Activated CD4-positive, alpha-beta T cell treated with anti-CD3 and anti-CD28 coated beads, Interleukin-2, amount 50 U/mL, for 16 hours (primary cell): ENCODE data around the gene IGHMBP2.

Experiments used
- DNase-seq: peaks from one replicate; pipeline ENCODE4 v3.0.0-alpha.2; 2020

IGHMBP2 gene

GRCh38 chr11:68940651-68941323, 37.1 kb downstream of the IGHMBP2 start:
- no peak for DNase-seq

GRCh38 chr11:68941324-68942094, 37.8 kb downstream of the IGHMBP2 start:
- no peak for DNase-seq

- DNase-seq, result no peak
Observed at GRCh38 chr11:68942095-68942620, 38.5 kb downstream of the IGHMBP2 start.

- DNase-seq, result no peak
Observed at GRCh38 chr11:68942751-68943271, 39.1 kb downstream of the IGHMBP2 start.

- no peak for DNase-seq
Observed at GRCh38 chr11:68946416-68947090, 42.9 kb downstream of the IGHMBP2 start.

GRCh38 chr11:68947151-68947550, 43.5 kb downstream of the IGHMBP2 start:
- no peak for DNase-seq

- no peak for DNase-seq
Observed at GRCh38 chr11:68948496-68948895, 44.8 kb downstream of the IGHMBP2 start.

GRCh38 chr11:68948935-68949334, 45.2 kb downstream of the IGHMBP2 start:
- DNase-seq, result no peak

GRCh38 chr11:68950270-68950669, 46.6 kb downstream of the IGHMBP2 start:
- DNase-seq, result no peak

- no peak for DNase-seq
Observed at GRCh38 chr11:68950762-68951161, 47.1 kb downstream of the IGHMBP2 start.

GRCh38 chr11:68954836-68955606, 51.3 kb downstream of the IGHMBP2 start:
- DNase-seq, result no peak

- no peak for DNase-seq
Observed at GRCh38 chr11:68955607-68955958, 51.9 kb downstream of the IGHMBP2 start.

GRCh38 chr11:68956142-68956541, 52.5 kb downstream of the IGHMBP2 start:
- DNase-seq, result peak; percentile 12

- no peak for DNase-seq
Observed at GRCh38 chr11:68956547-68957254, 53.0 kb downstream of the IGHMBP2 start.

GRCh38 chr11:68958211-68958610, 54.5 kb downstream of the IGHMBP2 start:
- no peak for DNase-seq

- no peak for DNase-seq
Observed at GRCh38 chr11:68959465-68960293, 56.0 kb downstream of the IGHMBP2 start.

GRCh38 chr11:68960294-68961071, 56.8 kb downstream of the IGHMBP2 start:
- no peak for DNase-seq

- DNase-seq, result no peak
Observed at GRCh38 chr11:68961245-68961644, 57.6 kb downstream of the IGHMBP2 start.

- DNase-seq, result no peak
Observed at GRCh38 chr11:68962527-68963250, 59.0 kb downstream of the IGHMBP2 start.

GRCh38 chr11:68963779-68964178, 60.1 kb downstream of the IGHMBP2 start:
- DNase-seq, result no peak
